ENCODE data around the gene LGALS14.

DNA sequence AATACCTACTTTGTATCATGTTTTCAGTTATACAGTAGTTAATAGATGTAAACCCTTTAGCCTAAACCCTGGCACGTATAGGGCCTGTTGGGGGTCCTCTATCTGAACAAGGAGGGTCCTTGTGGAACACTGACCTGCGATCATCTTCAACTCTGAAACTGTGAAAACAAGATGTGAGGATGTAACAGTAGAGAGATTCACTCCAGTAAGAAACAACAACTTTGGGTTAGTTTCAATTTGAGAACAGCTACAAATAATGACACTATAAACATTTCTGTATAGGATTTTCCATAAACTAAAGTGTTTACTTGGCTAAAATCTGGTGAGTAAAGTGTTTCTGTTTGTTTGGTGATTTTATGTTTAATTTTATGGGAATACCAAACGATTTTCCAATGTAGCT, 31.4 kb downstream of the LGALS14 start:
- TF ChIP-seq, protein P1, sequence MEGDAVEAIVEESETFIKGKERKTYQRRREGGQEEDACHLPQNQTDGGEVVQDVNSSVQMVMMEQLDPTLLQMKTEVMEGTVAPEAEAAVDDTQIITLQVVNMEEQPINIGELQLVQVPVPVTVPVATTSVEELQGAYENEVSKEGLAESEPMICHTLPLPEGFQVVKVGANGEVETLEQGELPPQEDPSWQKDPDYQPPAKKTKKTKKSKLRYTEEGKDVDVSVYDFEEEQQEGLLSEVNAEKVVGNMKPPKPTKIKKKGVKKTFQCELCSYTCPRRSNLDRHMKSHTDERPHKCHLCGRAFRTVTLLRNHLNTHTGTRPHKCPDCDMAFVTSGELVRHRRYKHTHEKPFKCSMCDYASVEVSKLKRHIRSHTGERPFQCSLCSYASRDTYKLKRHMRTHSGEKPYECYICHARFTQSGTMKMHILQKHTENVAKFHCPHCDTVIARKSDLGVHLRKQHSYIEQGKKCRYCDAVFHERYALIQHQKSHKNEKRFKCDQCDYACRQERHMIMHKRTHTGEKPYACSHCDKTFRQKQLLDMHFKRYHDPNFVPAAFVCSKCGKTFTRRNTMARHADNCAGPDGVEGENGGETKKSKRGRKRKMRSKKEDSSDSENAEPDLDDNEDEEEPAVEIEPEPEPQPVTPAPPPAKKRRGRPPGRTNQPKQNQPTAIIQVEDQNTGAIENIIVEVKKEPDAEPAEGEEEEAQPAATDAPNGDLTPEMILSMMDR (IDR thresholded peaks at IDR 0.05) = no peak
- TF ChIP-seq POLR2A (IDR thresholded peaks at IDR 0.05) = no peak
